Lower leg skin (tissue), 4 donors: ENCODE results near the gene NTRK2. TPM values are rescaled to one million over a fixed set of nuclear protein-coding genes. Genes with fewer than 3 reads are reported as not detected.

Source experiments
- DNase-seq, 2 donors: peaks; one replicate each; pipeline ENCODE4 v3.0.0-alpha.2; 2019; ENCODE audit warnings: low spot score in 2 of 2
- H3K4me3 ChIP-seq: fragments of 200-600 bp; sonication (generic); 2 replicates; pipeline ENCODE4 v1.5.1; 2017; ENCODE audit warnings: mild to moderate bottlenecking, low read depth; ENCODE audit not compliant: poor library complexity, severe bottlenecking
- POLR2A ChIP-seq, 2 donors: fragments of 450-650 bp; IDR thresholded peaks; one replicate each; pipeline ENCODE4 v1.6.1; 2016 to 2017; ENCODE audit warnings: antibody characterized with exemption in 2 of 2, mild to moderate bottlenecking in 1 of 2, moderate library complexity in 1 of 2
- WGBS, 2 donors: methylation state at CpG; one replicate each; pipeline ENCODE4 v1.1.5; 2018; 5-methylcytosine and 5-hydroxymethylcytosine counted together
- intact Hi-C: fragments of 100-400 bp; cut with DNase I; formaldehyde crosslinking; loops from one replicate; pipeline ENCODE4 v1.15.0; 2023; ENCODE audit warnings: low total_unique reads
- total RNA-seq, 4 donors: library from RNA; depleted of rRNA; stranded (reverse); fragments of >200 nt; gene quantifications; one replicate each; pipeline ENCODE4 v1.1.0, GENCODE V29; 2016
- TF ChIP-seq, protein P1 (sequence below), 3 donors: fragments of 450-650 bp; IDR thresholded peaks; one replicate each; pipeline ENCODE4 v1.5.1; 2016; ENCODE audit warnings: antibody characterized with exemption in 3 of 3, mild to moderate bottlenecking in 3 of 3, moderate library complexity in 2 of 3

Gene NTRK2
- total RNA-seq, 4 donors from 2014 or later, result 6.2 to 16.3 (median 10.3) TPM

DNA sequence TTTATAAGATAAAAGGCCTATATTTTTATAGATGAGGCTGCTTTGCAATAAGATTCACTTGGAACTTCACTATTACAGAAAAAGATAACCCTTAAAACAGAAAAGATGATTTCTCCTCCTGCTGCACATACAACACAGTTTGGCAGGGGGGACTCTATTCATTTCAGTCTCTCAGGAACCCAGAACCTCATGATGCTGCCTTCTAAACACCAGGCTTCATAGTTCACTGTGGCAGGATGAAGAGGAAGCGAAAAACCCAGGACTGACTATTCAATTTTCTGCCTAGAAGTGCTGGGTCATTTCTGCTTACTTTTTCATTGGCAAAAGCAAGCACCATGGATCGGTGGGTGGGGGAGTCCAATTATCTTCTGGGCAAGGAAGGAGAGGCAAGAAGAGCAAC is 179.5 kb downstream of the NTRK2 start:
- DNase-seq, result no peak
- intact Hi-C loops, result no loop called here
- TF ChIP-seq, protein P1, sequence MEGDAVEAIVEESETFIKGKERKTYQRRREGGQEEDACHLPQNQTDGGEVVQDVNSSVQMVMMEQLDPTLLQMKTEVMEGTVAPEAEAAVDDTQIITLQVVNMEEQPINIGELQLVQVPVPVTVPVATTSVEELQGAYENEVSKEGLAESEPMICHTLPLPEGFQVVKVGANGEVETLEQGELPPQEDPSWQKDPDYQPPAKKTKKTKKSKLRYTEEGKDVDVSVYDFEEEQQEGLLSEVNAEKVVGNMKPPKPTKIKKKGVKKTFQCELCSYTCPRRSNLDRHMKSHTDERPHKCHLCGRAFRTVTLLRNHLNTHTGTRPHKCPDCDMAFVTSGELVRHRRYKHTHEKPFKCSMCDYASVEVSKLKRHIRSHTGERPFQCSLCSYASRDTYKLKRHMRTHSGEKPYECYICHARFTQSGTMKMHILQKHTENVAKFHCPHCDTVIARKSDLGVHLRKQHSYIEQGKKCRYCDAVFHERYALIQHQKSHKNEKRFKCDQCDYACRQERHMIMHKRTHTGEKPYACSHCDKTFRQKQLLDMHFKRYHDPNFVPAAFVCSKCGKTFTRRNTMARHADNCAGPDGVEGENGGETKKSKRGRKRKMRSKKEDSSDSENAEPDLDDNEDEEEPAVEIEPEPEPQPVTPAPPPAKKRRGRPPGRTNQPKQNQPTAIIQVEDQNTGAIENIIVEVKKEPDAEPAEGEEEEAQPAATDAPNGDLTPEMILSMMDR (IDR thresholded peaks at IDR 0.05), result no peak
- WGBS, 2 donors, result 90 to 96% methylated on average over 2 of the region's 2 CpGs
- no peak overlapping the region for H3K4me3 ChIP-seq

- intact Hi-C loops, result no loop called here
These were observed 181.4 kb downstream of the NTRK2 start for GRCh38 chr9:84850830-84851392.

DNA sequence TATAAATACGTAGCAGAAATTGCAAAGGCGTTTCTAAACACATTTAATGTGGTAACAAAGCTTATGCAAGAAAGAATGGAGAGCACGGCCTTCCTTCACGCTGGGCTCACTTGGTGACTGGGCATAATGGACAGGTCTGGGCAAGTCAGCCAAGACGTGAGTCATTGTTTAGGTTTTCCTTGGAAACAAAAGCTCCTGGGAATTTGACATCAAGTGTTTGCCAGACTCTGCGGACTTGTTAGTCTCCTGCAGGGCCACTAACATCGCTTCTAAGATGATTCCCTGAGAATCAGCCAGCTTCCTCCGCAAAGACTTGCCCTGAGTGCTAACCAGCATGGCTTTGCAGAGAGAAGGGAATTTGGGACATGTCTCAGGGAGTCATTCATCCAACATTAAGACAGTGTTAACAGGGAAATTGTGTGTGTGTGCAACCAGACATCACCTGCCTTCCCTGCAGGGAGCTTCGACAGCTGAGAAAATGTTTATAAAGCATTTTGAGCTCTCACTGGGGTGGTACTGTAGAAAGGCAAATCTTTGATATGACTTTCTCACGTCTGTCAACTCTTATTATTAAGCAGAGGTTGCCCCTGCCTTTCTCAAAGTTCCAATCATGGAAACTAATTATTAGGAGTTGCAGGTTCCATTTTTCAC is 182.5 kb downstream of the NTRK2 start:
- no peak overlapping the region for H3K4me3 ChIP-seq
- peak in 1 of 2 donors; percentile 68 for DNase-seq
- intact Hi-C loops, result no loop called here
- 26 to 27% methylated on average over 10 of the region's 10 CpGs for WGBS, 2 donors
- no peak for TF ChIP-seq POLR2A (IDR thresholded peaks at IDR 0.05)
- TF ChIP-seq, protein P1 (IDR thresholded peaks at IDR 0.05), result no peak

More at GRCh38 chr9:84850830-84851392, 181.4 kb downstream of the NTRK2 start:
- DNase-seq, result no peak
- no peak overlapping the region for H3K4me3 ChIP-seq
- 96 to 99% methylated on average over 4 of the region's 4 CpGs for WGBS, 2 donors
- TF ChIP-seq, protein P1 (IDR thresholded peaks at IDR 0.05), result no peak
- no peak for TF ChIP-seq POLR2A (IDR thresholded peaks at IDR 0.05)

DNA sequence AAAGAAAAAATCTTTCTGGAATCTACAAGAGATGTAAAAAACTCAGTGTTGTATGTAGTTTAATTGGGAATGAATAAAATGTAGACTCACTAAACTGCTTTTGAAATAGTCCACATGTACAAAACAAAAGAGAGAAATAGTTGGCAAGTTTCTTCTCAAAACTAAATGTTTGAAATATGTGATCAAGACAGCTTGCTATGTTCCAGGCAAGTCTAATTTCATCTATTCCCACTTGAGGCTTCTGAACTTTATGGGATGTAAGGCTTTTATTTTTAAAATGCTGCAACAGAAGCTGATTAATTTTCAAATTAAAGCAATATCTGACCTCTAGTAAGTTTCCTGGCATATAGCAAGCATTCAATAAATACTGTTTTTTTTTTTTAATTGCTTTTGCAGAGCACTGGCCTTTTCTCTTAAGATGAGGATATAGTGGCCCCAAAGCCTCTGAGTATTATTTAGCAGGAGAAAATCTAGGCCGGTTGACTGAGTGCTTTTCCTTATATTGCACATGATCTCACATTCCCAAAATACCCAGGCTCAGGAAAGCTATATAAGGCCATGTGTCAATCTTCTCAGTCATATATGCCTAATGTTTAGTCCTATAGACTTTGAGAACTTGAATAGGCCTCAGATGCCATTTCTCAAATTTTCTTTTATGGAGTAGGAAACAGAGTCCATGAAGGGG is 183.2 kb downstream of the NTRK2 start:
- intact Hi-C loops, result no loop called here
- no peak overlapping the region for H3K4me3 ChIP-seq
- TF ChIP-seq, protein P1 (IDR thresholded peaks at IDR 0.05), result no peak
- TF ChIP-seq POLR2A (IDR thresholded peaks at IDR 0.05), result no peak
- no peak for DNase-seq
- WGBS, 2 donors, result 30 to 32% methylated on average over 1 of the region's 1 CpG

DNA sequence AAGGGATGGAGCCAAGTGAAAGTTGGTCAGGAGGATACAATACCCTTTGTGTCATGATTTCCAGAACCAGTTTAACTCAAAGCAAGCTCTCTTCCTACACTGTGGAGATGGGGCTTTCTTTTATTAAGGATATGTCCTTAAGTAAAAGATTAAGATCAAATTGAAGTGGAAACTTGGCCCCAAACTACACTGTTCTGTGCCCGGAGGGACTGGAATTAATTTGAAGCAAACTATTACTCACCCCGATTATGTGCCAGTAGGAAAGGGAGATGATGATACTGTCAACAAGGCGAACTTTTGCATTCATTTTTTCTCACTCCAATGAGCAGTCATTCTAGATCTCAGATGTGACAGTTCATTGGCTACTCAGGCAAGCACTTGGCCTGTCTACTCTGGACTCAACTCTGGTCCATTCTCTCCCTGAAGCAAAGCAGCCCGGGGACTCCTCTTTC is 186.7 kb downstream of the NTRK2 start:
- TF ChIP-seq, protein P1 (IDR thresholded peaks at IDR 0.05), result no peak
- no peak for TF ChIP-seq POLR2A (IDR thresholded peaks at IDR 0.05)
- intact Hi-C loops, result no loop called here
- peak in 1 of 2 donors; percentile 78 for DNase-seq
- H3K4me3 ChIP-seq, result no peak overlapping the region
- 16 to 24% methylated on average over 4 of the region's 4 CpGs for WGBS, 2 donors
